ENCODE results near the gene BEX2. TPM values are rescaled to one million over a fixed set of nuclear protein-coding genes. Genes with fewer than 3 reads are reported as not detected.
"Not testable (repeated sequence)": the region's sequence is repeated elsewhere in the genome, so short reads cannot be mapped to it uniquely, and the experiment has no call there.

The BEX2 gene
- total and polyA plus RNA-seq, 5 donors from 2014 or later = 25.7 to 93.7 (median 55.8) TPM

GRCh38 chrX:103305666-103306065 is 5.1 kb downstream of the BEX2 start:
- H3K4me1 Mint-ChIP-seq; ATAC-seq (ENCODE audit: low read depth in 2 of 2); H3K9me3 ChIP-seq (ENCODE audit: control insufficient read depth in 2 of 2, low read length in 2 of 2); H3K27me3 ChIP-seq (ENCODE audit: control insufficient read depth, insufficient read depth, low read length); DNase-seq; H3K4me1 ChIP-seq (ENCODE audit: control insufficient read depth, insufficient read depth, low read length, poor library complexity, severe bottlenecking); H3K27ac Mint-ChIP-seq; H3K36me3 Mint-ChIP-seq; H3K4me3 ChIP-seq (ENCODE audit: low read depth, low read length); H3K9me3 Mint-ChIP-seq; H3K27ac ChIP-seq (ENCODE audit: insufficient read depth, low read length, poor library complexity, severe bottlenecking); H3K36me3 ChIP-seq (ENCODE audit: control insufficient read depth, insufficient read depth, low read length); H3K4me3 Mint-ChIP-seq: not testable (repeated sequence)
- peaks cover 11% of the 10 kb centered on the region for H3K27me3 Mint-ChIP-seq

- H3K27me3 Mint-ChIP-seq = peaks cover 11% of the 10 kb centered on the region
- H3K27ac ChIP-seq (ENCODE audit: insufficient read depth, low read length, poor library complexity, severe bottlenecking) = no peak overlapping the region
- H3K9me3 ChIP-seq (ENCODE audit: control insufficient read depth in 2 of 2, low read length in 2 of 2) = no peaks in the 10 kb centered on the region
- no peak overlapping the region for H3K27ac Mint-ChIP-seq
- no peak overlapping the region for H3K4me3 ChIP-seq (ENCODE audit: low read depth, low read length)
- H3K36me3 ChIP-seq (ENCODE audit: control insufficient read depth, insufficient read depth, low read length) = no peaks in the 10 kb centered on the region
- H3K4me3 Mint-ChIP-seq = no peak overlapping the region
- H3K4me1 Mint-ChIP-seq = peaks cover 0 to 4% (median 2%) of the 10 kb centered on the region in 4 donors
- ATAC-seq (ENCODE audit: low read depth in 2 of 2) (no peak), DNase-seq (peak in 2 of 3 donors; percentile 2 to 32)
- H3K4me1 ChIP-seq (ENCODE audit: control insufficient read depth, insufficient read depth, low read length, poor library complexity, severe bottlenecking) = no peaks in the 10 kb centered on the region
- H3K36me3 Mint-ChIP-seq = no peaks in the 10 kb centered on the region
- H3K9me3 Mint-ChIP-seq = no peaks in the 10 kb centered on the region
- H3K27me3 ChIP-seq (ENCODE audit: control insufficient read depth, insufficient read depth, low read length) = no peaks in the 10 kb centered on the region
These were observed 6.1 kb downstream of the BEX2 start for GRCh38 chrX:103304705-103305104.

- ATAC-seq (ENCODE audit: low read depth in 2 of 2) (no peak), DNase-seq (no peak)
- peaks cover 0 to 4% (median 0%) of the 10 kb centered on the region in 4 donors for H3K4me1 Mint-ChIP-seq
- Histone ChIP-seq H3K9me3 (ENCODE audit: control insufficient read depth in 2 of 2, low read length in 2 of 2) (no peaks in the 10 kb centered on the region), H3K27me3 (ENCODE audit: control insufficient read depth, insufficient read depth, low read length) (no peaks in the 10 kb centered on the region), H3K27ac (ENCODE audit: insufficient read depth, low read length, poor library complexity, severe bottlenecking) (no peak overlapping the region), H3K36me3 (ENCODE audit: control insufficient read depth, insufficient read depth, low read length) (no peaks in the 10 kb centered on the region), H3K4me1 (ENCODE audit: control insufficient read depth, insufficient read depth, low read length, poor library complexity, severe bottlenecking) (no peaks in the 10 kb centered on the region), H3K4me3 (ENCODE audit: low read depth, low read length) (no peak overlapping the region)
- peaks cover 4% of the 10 kb centered on the region for H3K27me3 Mint-ChIP-seq
- no peak overlapping the region for H3K27ac Mint-ChIP-seq
- peaks cover 0 to 3% (median 0%) of the 10 kb centered on the region in 7 donors for H3K9me3 Mint-ChIP-seq
- no peaks in the 10 kb centered on the region for H3K36me3 Mint-ChIP-seq
- H3K4me3 Mint-ChIP-seq = no peak overlapping the region
These were observed 17.7 kb downstream of the BEX2 start for GRCh38 chrX:103293118-103293517.

- Histone ChIP-seq H3K27me3 (ENCODE audit: control insufficient read depth, insufficient read depth, low read length) (peaks cover 9% of the 10 kb centered on the region), H3K9me3 (ENCODE audit: control insufficient read depth in 2 of 2, low read length in 2 of 2) (no peaks in the 10 kb centered on the region), H3K27ac (ENCODE audit: insufficient read depth, low read length, poor library complexity, severe bottlenecking) (no peak overlapping the region), H3K4me3 (ENCODE audit: low read depth, low read length) (no peak overlapping the region), H3K4me1 (ENCODE audit: control insufficient read depth, insufficient read depth, low read length, poor library complexity, severe bottlenecking) (no peaks in the 10 kb centered on the region), H3K36me3 (ENCODE audit: control insufficient read depth, insufficient read depth, low read length) (no peaks in the 10 kb centered on the region)
- Mint-ChIP-seq H3K27me3 (peaks cover 44% of the 10 kb centered on the region), H3K36me3 (no peaks in the 10 kb centered on the region), H3K4me3 (no peak overlapping the region), H3K4me1 (peaks cover 0 to 9% (median 3%) of the 10 kb centered on the region in 4 donors), H3K9me3 (peaks cover 0 to 1% (median 0%) of the 10 kb centered on the region in 7 donors), H3K27ac (no peak overlapping the region)
- ATAC-seq (ENCODE audit: low read depth in 2 of 2) (no peak), DNase-seq (no peak)
These were observed 31.2 kb downstream of the BEX2 start for GRCh38 chrX:103279624-103280023.

GRCh38 chrX:103276581-103277002 is 34.2 kb downstream of the BEX2 start, which contains the start of gene TCEAL5:
Gene TCEAL5, minus strand, starts transcription at chrX:103276750. Its CDS starts 2,187 bp downstream, at chrX:103274563.
- DNase-seq (no peak), ATAC-seq (ENCODE audit: low read depth in 2 of 2) (no peak)
- H3K36me3 Mint-ChIP-seq = no peaks in the 10 kb centered on the region
- Histone ChIP-seq H3K27me3 (ENCODE audit: control insufficient read depth, insufficient read depth, low read length) (peaks cover 9% of the 10 kb centered on the region), H3K4me1 (ENCODE audit: control insufficient read depth, insufficient read depth, low read length, poor library complexity, severe bottlenecking) (no peaks in the 10 kb centered on the region), H3K27ac (ENCODE audit: insufficient read depth, low read length, poor library complexity, severe bottlenecking) (no peak within 1 kb of the TSS), H3K4me3 (ENCODE audit: low read depth, low read length) (no peak within 1 kb of the TSS), H3K9me3 (ENCODE audit: control insufficient read depth in 2 of 2, low read length in 2 of 2) (no peaks in the 10 kb centered on the region), H3K36me3 (ENCODE audit: control insufficient read depth, insufficient read depth, low read length) (no peaks in the 10 kb centered on the region)
- peaks cover 52% of the 10 kb centered on the region for H3K27me3 Mint-ChIP-seq
- peak within 1 kb of the TSS in 3 of 4 donors; percentile 54 to 63 (median 61) for H3K4me3 Mint-ChIP-seq
- peaks cover 0 to 11% (median 4%) of the 10 kb centered on the region in 4 donors for H3K4me1 Mint-ChIP-seq
- H3K9me3 Mint-ChIP-seq = peaks cover 0 to 3% (median 0%) of the 10 kb centered on the region in 7 donors
- H3K27ac Mint-ChIP-seq = peak within 1 kb of the TSS in 1 of 3 donors; percentile 25

GRCh38 chrX:103275947-103276567 is 34.7 kb downstream of the BEX2 start:
- Mint-ChIP-seq H3K36me3 (no peaks in the 10 kb centered on the region), H3K4me3 (peak overlapping the region in 1 of 4 donors; percentile 54), H3K27me3 (peaks cover 56% of the 10 kb centered on the region), H3K27ac (no peak overlapping the region), H3K9me3 (peaks cover 0 to 3% (median 0%) of the 10 kb centered on the region in 7 donors), H3K4me1 (peaks cover 0 to 11% (median 4%) of the 10 kb centered on the region in 4 donors)
- no peak for ATAC-seq (ENCODE audit: low read depth in 2 of 2)
- Histone ChIP-seq H3K36me3 (ENCODE audit: control insufficient read depth, insufficient read depth, low read length) (no peaks in the 10 kb centered on the region), H3K27me3 (ENCODE audit: control insufficient read depth, insufficient read depth, low read length) (peaks cover 9% of the 10 kb centered on the region), H3K9me3 (ENCODE audit: control insufficient read depth in 2 of 2, low read length in 2 of 2) (no peaks in the 10 kb centered on the region), H3K27ac (ENCODE audit: insufficient read depth, low read length, poor library complexity, severe bottlenecking) (no peak overlapping the region), H3K4me3 (ENCODE audit: low read depth, low read length) (no peak overlapping the region), H3K4me1 (ENCODE audit: control insufficient read depth, insufficient read depth, low read length, poor library complexity, severe bottlenecking) (no peaks in the 10 kb centered on the region)
- no peak for DNase-seq

GRCh38 chrX:103274284-103274683 is 36.5 kb downstream of the BEX2 start:
- ATAC-seq (ENCODE audit: low read depth in 2 of 2) = no peak
- no peak overlapping the region for H3K27ac Mint-ChIP-seq
- no peak overlapping the region for H3K4me3 ChIP-seq (ENCODE audit: low read depth, low read length)
- no peak overlapping the region for H3K27ac ChIP-seq (ENCODE audit: insufficient read depth, low read length, poor library complexity, severe bottlenecking)
- no peak for DNase-seq
- H3K36me3 Mint-ChIP-seq = no peaks in the 10 kb centered on the region
- peaks cover 53% of the 10 kb centered on the region for H3K27me3 Mint-ChIP-seq
- peaks cover 0 to 11% (median 4%) of the 10 kb centered on the region in 4 donors for H3K4me1 Mint-ChIP-seq
- no peaks in the 10 kb centered on the region for H3K36me3 ChIP-seq (ENCODE audit: control insufficient read depth, insufficient read depth, low read length)
- peaks cover 0 to 3% (median 0%) of the 10 kb centered on the region in 7 donors for H3K9me3 Mint-ChIP-seq
- peaks cover 12% of the 10 kb centered on the region for H3K27me3 ChIP-seq (ENCODE audit: control insufficient read depth, insufficient read depth, low read length)
- H3K4me1 ChIP-seq (ENCODE audit: control insufficient read depth, insufficient read depth, low read length, poor library complexity, severe bottlenecking) = no peaks in the 10 kb centered on the region
- no peaks in the 10 kb centered on the region for H3K9me3 ChIP-seq (ENCODE audit: control insufficient read depth in 2 of 2, low read length in 2 of 2)
- H3K4me3 Mint-ChIP-seq = no peak overlapping the region
